Cardiac muscle cell (in vitro differentiated cells and primary cell): Measurements from ENCODE around the gene TSPAN4. TPM values are rescaled to one million over a fixed set of nuclear protein-coding genes. Genes with fewer than 3 reads are reported as not detected.

Experiments used
- DNase-seq, 2 donors: peaks; one replicate each; pipeline versions ENCODE4 v3.0.0 to v3.0.0-alpha.2; 2010 to 2017; ENCODE audit warnings: low read depth in 1 of 2, low spot score in 1 of 2
- H3K27ac ChIP-seq: fragments of 200-600 bp; sonication (generic); 2 replicates; pipeline ENCODE4 v1.5.1; 2016
- H3K27me3 ChIP-seq: fragments of 200-600 bp; sonication (generic); 2 replicates; pipeline ENCODE4 v1.6.0; 2016; ENCODE audit warnings: control low read depth
- H3K36me3 ChIP-seq: fragments of 200-600 bp; sonication (generic); 2 replicates; pipeline ENCODE4 v1.5.1; 2016; ENCODE audit warnings: control low read depth
- H3K4me1 ChIP-seq: fragments of 200-600 bp; sonication (generic); 2 replicates; pipeline ENCODE4 v1.8.1; 2017; ENCODE audit warnings: low read depth, mild to moderate bottlenecking, mixed run types
- H3K4me3 ChIP-seq: fragments of 200-600 bp; sonication (generic); 2 replicates; pipeline ENCODE4 v1.5.1; 2016; ENCODE audit warnings: mild to moderate bottlenecking
- H3K9me3 ChIP-seq: fragments of 200-600 bp; sonication (generic); 2 replicates; pipeline ENCODE4 v1.5.1; 2017; ENCODE audit warnings: low read depth, mild to moderate bottlenecking, control low read depth
- CTCF ChIP-seq: IDR thresholded peaks from 2 replicates; pipeline ENCODE4 v1.5.1; 2012; ENCODE audit warnings: low read depth, mild to moderate bottlenecking, low read length
- polyA plus RNA-seq: library from polyadenylated mRNA; unstranded; fragments of >200 nt; fragmentation: Nextera tagmentation; extraction: Ambion mirVana; gene quantifications from 2 replicates; pipeline ENCODE4 v1.2.1, GENCODE V29; 2016
- total RNA-seq: library from RNA; depleted of rRNA; stranded (reverse); fragments of >200 nt; gene quantifications from 2 replicates; pipeline ENCODE4 v1.2.3, GENCODE V29; 2016

Gene TSPAN4
- total and polyA plus RNA-seq, 2 experiments from 2014 or later: 85.3 to 125 TPM

GRCh38 chr11:803467-803742 lies 39.2 kb upstream of the TSPAN4 start:
- Histone ChIP-seq H3K4me3 (no peak overlapping the region), H3K36me3 (no peaks in the 10 kb centered on the region), H3K27me3 (no peaks in the 10 kb centered on the region), H3K27ac (no peak overlapping the region), H3K9me3 (no peaks in the 10 kb centered on the region), H3K4me1 (peaks cover 8% of the 10 kb centered on the region)
- TF ChIP-seq CTCF: no peak
- no peak for DNase-seq

GRCh38 chr11:803770-804598 lies 38.7 kb upstream of the TSPAN4 start:
- Histone ChIP-seq H3K4me1 (peaks cover 12% of the 10 kb centered on the region), H3K27me3 (no peaks in the 10 kb centered on the region), H3K4me3 (peak overlapping the region; percentile 54), H3K9me3 (no peaks in the 10 kb centered on the region), H3K36me3 (no peaks in the 10 kb centered on the region), H3K27ac (no peak overlapping the region)
- DNase-seq: no peak
- TF ChIP-seq CTCF: no peak

- H3K4me1 ChIP-seq: peaks cover 12% of the 10 kb centered on the region
- H3K36me3 ChIP-seq: no peaks in the 10 kb centered on the region
- H3K27ac ChIP-seq: no peak overlapping the region
- no peaks in the 10 kb centered on the region for H3K27me3 ChIP-seq
- no peak for DNase-seq
- TF ChIP-seq CTCF: no peak
- no peaks in the 10 kb centered on the region for H3K9me3 ChIP-seq
- H3K4me3 ChIP-seq: peak overlapping the region; percentile 54
Observed at GRCh38 chr11:804599-804964, 38.1 kb upstream of the TSPAN4 start.

- peaks cover 12% of the 10 kb centered on the region for H3K4me1 ChIP-seq
- no peaks in the 10 kb centered on the region for H3K9me3 ChIP-seq
Observed at GRCh38 chr11:808427-809286, 34.0 kb upstream of the TSPAN4 start.

More at GRCh38 chr11:808427-809286, 34.0 kb upstream of the TSPAN4 start:
- Histone ChIP-seq H3K27ac (peak overlapping the region; percentile 98), H3K27me3 (no peaks in the 10 kb centered on the region), H3K36me3 (peaks cover 17% of the 10 kb centered on the region), H3K4me3 (peak overlapping the region; percentile 93)
- TF ChIP-seq CTCF: no peak
- no peak for DNase-seq
